BJ (cell line): ENCODE measurements around the gene IWS1. TPM values are rescaled to one million over a fixed set of nuclear protein-coding genes. Genes with fewer than 3 reads are reported as not detected.
"Not testable (repeated sequence)": the region's sequence is repeated elsewhere in the genome, so short reads cannot be mapped to it uniquely, and the experiment has no call there.

Experiments used
- CTCF ChIA-PET: fragments of 350-600 bp; formaldehyde crosslinking; extraction: SDS; loops from one replicate; lab custom pipeline; 2021; ENCODE audit warnings: antibody characterized with exemption, inconsistent platforms; lab: Yijun Ruan, JAX
- POLR2A ChIA-PET: fragments of 300-600 bp; sonication (Branson Sonifier 250); formaldehyde crosslinking; extraction: SDS; loops from one replicate; lab custom pipeline; 2021; ENCODE audit warnings: antibody characterized with exemption; lab: Charles Lee
- DNase-seq: peaks from one replicate; pipeline ENCODE4 v3.0.0-alpha.2; 2011; ENCODE audit warnings: low read depth
- H3K27me3 ChIP-seq: 2 replicates; pipeline ENCODE4 v1.6.0; 2011; ENCODE audit warnings: low read length; ENCODE audit not compliant: control insufficient read depth, insufficient read depth
- H3K36me3 ChIP-seq: 2 replicates; pipeline ENCODE4 v1.5.1; 2011; ENCODE audit warnings: low read length; ENCODE audit not compliant: control insufficient read depth, insufficient read depth
- H3K4me3 ChIP-seq: 2 replicates; pipeline ENCODE4 v1.5.1; 2011; ENCODE audit warnings: low read depth, mild to moderate bottlenecking, control low read depth, low read length
- polyA plus RNA-seq: library from polyadenylated mRNA; depleted of rRNA; stranded (reverse); fragments of >200 nt; gene quantifications from 2 replicates; pipeline ENCODE4 v1.2.3, GENCODE V29; 2011
- TF ChIP-seq, protein P1 (sequence below): IDR thresholded peaks from 2 replicates; pipeline ENCODE4 v1.5.1; 2011; ENCODE audit warnings: low read depth, mild to moderate bottlenecking, control low read depth, inconsistent platforms, low read length, moderate library complexity; ENCODE audit not compliant: insufficient read depth

IWS1 gene
- polyA plus RNA-seq, 1 experiment, result 23.9 TPM

DNA sequence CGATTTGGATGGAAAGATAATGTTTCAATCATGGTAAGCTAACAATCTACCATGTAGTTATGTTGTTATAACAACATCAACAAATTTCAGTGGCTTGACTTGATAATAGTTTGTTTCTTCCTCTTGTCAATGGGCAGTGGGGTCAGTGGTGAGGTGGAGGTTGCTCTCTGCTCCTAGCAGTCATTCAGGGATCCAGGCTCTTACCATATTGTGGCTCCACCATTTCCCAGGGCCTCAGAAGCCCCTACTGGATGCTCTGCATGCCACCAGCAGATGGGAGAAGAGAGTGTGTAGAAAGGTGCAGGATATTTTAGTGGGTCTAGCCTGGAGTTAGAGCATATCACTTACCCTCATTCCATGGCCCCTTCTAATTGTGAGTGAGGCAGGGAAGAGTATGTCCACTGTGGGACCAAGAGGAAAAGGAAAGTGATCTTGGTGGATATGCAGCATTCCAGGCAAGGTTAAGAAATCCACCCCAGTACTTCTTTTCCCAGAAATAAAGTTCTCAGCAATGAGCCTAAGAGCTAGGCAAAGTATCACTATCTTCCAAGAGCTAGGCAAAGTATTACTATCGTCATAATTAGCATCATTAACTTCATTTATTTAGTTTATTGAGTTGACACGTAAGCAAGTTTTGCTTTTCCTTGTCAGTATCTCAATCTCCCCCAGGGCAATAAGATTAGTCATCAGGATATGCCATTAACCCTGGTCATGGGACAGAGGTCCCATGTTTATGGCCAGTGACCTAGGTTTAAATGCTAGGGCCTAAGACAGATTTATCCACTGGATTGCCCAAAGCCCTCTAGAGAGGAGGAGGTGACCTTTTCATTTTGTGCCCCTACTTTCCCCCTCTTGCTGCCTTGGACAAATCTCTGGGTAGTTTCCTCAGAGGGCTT is 4.2 kb upstream of the IWS1 start:
- ChIA-PET CTCF (interaction anchor here (0.7 kb wide), 1 partner anchor 197 kb away, joined by 3 read pairs; no protein-coding TSS in a partner anchor), POLR2A (no interaction called here)
- H3K27me3 ChIP-seq, result no peaks in the 10 kb centered on the region
- no peak overlapping the region for H3K4me3 ChIP-seq
- no peak for DNase-seq
- no peaks in the 10 kb centered on the region for H3K36me3 ChIP-seq
- TF ChIP-seq, protein P1, sequence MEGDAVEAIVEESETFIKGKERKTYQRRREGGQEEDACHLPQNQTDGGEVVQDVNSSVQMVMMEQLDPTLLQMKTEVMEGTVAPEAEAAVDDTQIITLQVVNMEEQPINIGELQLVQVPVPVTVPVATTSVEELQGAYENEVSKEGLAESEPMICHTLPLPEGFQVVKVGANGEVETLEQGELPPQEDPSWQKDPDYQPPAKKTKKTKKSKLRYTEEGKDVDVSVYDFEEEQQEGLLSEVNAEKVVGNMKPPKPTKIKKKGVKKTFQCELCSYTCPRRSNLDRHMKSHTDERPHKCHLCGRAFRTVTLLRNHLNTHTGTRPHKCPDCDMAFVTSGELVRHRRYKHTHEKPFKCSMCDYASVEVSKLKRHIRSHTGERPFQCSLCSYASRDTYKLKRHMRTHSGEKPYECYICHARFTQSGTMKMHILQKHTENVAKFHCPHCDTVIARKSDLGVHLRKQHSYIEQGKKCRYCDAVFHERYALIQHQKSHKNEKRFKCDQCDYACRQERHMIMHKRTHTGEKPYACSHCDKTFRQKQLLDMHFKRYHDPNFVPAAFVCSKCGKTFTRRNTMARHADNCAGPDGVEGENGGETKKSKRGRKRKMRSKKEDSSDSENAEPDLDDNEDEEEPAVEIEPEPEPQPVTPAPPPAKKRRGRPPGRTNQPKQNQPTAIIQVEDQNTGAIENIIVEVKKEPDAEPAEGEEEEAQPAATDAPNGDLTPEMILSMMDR, result no peak

DNA sequence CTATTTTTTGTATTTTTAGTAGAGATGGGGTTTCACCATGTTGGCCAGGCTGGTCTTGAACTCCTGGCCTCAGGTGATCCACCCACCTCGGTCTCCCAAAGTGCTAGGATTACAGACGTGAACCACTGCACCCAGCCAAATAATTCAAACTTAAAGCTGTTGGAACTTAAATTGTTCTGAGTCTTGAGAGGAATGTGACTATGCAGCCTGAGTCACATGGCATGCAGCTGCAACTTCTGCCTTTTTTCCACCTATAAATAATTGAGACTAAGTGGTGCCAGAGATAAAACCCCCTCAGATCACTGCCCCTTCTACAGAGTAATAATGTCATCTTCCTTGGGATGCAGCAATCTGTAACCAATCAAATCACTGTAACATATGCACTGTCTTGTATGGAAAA is 3.1 kb upstream of the IWS1 start:
- POLR2A ChIA-PET, result not testable (repeated sequence)

DNA sequence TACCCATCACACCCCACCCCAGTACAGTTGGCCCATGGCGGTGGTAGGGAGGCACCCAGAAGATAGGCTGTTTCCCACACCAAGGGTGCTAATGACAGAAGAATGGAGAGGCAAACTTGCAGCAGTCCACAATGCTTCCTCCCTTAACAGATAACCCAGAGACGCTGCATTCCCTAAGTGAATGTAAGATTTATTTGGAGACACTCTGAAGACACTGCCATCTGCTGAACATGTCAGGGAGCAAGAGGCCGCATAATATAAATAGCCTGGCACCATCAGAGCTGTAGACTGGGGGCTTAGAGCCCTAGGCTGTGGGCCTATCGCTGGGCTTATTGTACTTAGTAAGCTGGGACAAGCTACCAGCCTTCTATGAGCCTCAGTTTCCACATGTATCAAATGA is 2.2 kb upstream of the IWS1 start:
- TF ChIP-seq, protein P1, result no peak
- POLR2A ChIA-PET, result no interaction called here
- Histone ChIP-seq H3K4me3 (no peak overlapping the region), H3K36me3 (no peaks in the 10 kb centered on the region), H3K27me3 (no peaks in the 10 kb centered on the region)
- no peak for DNase-seq
- CTCF ChIA-PET, result no interaction called here

More for the DNA sequence above, 3.1 kb upstream of the IWS1 start:
- not testable (repeated sequence) for H3K4me3 ChIP-seq, H3K27me3 ChIP-seq, DNase-seq, H3K36me3 ChIP-seq
- CTCF ChIA-PET, result interaction anchor here (0.7 kb wide), 1 partner anchor 196 kb away, joined by 3 read pairs; no protein-coding TSS in a partner anchor

DNA sequence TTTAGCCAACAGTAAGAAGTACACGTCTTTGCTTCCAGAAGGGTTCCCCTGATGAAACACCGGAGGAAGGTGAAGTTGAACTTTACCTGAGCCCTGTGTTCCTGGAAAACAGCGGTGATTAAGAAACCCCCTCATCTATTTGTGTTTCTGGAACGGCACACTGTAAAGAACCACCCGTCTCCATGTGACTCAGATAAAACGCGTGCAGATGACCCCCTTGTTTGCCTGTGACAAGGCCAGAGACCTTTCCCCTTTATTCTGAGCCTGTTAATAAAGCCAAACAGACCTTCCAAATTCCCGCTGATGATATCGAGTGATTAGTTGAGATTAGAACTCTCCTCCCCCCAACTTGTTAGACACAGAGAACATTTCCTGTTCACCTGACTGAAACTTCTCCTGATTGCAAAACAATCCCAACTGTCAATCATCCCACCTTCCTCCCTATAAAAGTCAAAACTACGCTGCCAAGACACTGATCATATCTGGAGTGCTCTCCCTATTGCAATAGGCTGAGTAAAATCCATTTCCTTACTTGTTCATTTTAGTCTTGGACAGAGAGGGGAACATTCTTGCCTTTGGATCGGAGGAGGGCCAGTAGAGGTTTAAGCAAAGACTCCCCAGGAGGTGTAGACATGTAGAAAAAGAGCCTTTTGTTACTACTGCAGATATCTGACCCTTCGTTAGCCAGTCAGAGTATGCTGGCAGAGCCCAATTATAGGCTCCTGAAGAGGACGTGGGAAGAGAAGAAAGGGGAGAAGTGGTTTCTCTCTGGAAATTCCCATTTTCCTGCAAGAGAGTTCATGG is 914 bp upstream of the IWS1 start:
- CTCF ChIA-PET, result interaction anchor here (1.0 to 1.1 kb wide), 3 partner anchors 10 to 177 kb away, joined by 3 to 4 read pairs (median 4); no protein-coding TSS in a partner anchor
- DNase-seq, result no peak
- TF ChIP-seq, protein P1, result no peak
- Histone ChIP-seq H3K27me3 (no peaks in the 10 kb centered on the region), H3K4me3 (peak overlapping the region; percentile 93), H3K36me3 (no peaks in the 10 kb centered on the region)
- POLR2A ChIA-PET, result interaction anchor here (1.0 to 1.2 kb wide), 3 partner anchors 11 to 30 kb away, joined by 3 read pairs; no protein-coding TSS in a partner anchor

DNA sequence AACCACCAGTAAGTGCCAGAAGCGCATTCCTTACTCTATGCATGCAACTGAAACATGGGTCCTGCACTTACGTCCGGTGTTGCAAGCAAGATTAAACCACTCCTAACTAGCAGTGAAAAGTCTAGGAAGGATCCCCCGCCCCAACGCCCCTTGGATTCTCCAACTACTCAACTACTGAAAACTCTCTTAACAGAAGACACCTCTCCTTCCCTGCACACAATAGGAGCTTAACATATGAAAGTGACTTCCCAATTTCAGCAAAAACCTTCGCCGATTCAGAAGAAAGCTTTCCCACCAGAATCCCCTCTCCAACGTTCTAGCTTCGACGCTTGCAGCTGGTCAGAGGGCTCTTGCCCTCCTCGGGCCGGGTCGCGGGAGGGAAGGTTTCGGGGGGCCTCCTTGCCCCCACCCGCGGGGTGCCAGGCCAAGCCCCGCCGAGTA is 578 bp downstream of the IWS1 start:
- TF ChIP-seq, protein P1, result no peak
- H3K4me3 ChIP-seq, result peak overlapping the region; percentile 93
- H3K27me3 ChIP-seq, result no peaks in the 10 kb centered on the region
- ChIA-PET POLR2A (interaction anchor here (1.0 to 1.2 kb wide), 3 partner anchors 10 to 29 kb away, joined by 3 read pairs; no protein-coding TSS in a partner anchor), CTCF (interaction anchor here (1.0 to 1.2 kb wide), 4 partner anchors 12 to 350 kb away, joined by 3 to 4 read pairs (median 4); no protein-coding TSS in a partner anchor)
- no peak for DNase-seq
- H3K36me3 ChIP-seq, result peaks cover 2% of the 10 kb centered on the region; the same call in 1 of the 2 replicates

DNA sequence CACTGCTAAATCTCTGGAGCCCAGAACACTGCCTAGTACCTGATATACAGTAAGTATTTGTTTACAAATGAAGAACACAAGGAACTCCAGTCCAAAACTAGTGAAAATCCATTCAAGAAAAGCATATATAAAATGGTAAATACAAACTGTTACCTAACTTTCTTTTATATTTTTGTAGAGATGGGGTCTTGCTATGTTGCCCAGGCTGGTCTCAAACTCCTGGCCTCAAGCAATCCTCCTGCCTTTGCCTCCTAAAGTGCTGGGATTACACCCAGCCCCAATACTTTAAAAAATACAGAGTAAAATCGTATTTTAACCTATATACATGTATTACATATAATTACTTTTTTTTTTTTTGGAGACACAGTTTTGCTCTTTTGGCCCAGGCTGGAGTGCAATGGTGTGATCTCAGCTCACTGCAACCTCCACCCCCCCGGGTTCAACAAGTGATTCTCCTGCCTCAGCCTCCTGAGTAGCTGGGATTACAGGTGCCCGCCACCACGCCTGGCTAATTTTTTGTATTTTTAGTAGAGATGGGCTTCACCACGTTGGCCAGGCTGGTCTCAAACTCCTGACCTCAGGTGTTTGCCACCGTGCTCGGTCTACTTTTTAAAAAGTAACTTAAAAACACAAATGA is 2.0 kb downstream of the IWS1 start:
- H3K27me3 ChIP-seq, H3K4me3 ChIP-seq, H3K36me3 ChIP-seq, DNase-seq, CTCF ChIA-PET, POLR2A ChIA-PET: not testable (repeated sequence)
